ENCODE measurements around the gene PAFAH2.

DNA sequence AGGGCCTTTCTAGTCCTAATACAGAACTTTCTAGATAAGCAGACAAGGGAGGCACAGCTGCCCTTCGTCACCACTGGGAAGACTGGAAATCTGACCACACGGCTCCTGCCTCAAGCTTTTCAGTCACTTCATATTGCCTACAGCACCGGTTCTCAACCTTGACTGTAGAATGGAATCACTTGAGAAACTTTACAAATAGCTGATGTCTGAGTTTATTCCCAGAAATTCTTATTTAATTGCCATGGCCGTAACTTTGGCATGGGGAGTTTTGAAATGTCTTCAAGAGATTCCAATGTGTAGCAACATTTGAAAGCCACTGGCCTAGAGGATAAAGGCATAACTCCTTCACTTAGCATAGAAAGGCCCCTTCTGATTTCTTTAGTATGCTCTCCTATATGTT lies 49.2 kb downstream of the PAFAH2 start:
- TF ChIP-seq, protein P1, sequence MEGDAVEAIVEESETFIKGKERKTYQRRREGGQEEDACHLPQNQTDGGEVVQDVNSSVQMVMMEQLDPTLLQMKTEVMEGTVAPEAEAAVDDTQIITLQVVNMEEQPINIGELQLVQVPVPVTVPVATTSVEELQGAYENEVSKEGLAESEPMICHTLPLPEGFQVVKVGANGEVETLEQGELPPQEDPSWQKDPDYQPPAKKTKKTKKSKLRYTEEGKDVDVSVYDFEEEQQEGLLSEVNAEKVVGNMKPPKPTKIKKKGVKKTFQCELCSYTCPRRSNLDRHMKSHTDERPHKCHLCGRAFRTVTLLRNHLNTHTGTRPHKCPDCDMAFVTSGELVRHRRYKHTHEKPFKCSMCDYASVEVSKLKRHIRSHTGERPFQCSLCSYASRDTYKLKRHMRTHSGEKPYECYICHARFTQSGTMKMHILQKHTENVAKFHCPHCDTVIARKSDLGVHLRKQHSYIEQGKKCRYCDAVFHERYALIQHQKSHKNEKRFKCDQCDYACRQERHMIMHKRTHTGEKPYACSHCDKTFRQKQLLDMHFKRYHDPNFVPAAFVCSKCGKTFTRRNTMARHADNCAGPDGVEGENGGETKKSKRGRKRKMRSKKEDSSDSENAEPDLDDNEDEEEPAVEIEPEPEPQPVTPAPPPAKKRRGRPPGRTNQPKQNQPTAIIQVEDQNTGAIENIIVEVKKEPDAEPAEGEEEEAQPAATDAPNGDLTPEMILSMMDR (IDR thresholded peaks at IDR 0.05): no peak
- TF ChIP-seq RFX5 (IDR thresholded peaks at IDR 0.05; ENCODE audit: low read length) (no peak), RAD21 (IDR thresholded peaks at IDR 0.05; ENCODE audit: low read length) (no peak), FOXM1 (IDR thresholded peaks at IDR 0.05; ENCODE audit: low read depth) (no peak), POLR2AphosphoS5 (IDR thresholded peaks at IDR 0.05; ENCODE audit: low read depth, low read length) (no peak), TCF12 (IDR thresholded peaks at IDR 0.05) (no peak)
- TF ChIP-seq, protein P2, sequence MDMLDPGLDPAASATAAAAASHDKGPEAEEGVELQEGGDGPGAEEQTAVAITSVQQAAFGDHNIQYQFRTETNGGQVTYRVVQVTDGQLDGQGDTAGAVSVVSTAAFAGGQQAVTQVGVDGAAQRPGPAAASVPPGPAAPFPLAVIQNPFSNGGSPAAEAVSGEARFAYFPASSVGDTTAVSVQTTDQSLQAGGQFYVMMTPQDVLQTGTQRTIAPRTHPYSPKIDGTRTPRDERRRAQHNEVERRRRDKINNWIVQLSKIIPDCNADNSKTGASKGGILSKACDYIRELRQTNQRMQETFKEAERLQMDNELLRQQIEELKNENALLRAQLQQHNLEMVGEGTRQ (IDR thresholded peaks at IDR 0.05; ENCODE audit: borderline replicate concordance, low read depth, low read length): no peak

All from SK-N-SH (cell line).